ENCODE results near the gene BORCS5.

DNA sequence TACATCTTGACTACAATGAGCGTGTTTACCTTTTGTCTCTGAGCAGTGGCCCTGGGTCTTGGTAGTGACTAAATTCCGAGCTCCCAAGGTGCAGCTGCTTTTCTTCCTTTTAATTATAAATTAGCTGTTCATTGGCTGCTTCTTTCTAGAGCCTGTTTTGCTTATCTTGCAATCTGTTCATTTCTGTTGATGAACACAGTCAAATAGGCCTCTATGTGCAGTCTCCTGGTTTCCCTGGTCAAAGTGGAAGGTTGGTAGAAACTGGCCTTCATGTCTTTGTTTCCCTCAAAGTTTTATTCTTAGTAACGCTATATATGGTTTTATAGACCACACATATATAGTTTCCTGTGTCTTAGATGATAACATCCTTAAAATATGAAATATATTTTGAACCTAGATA is 111.7 kb downstream of the BORCS5 start:
- TF ChIP-seq CTCF (conservative IDR thresholded peaks at IDR 0.05; ENCODE audit: low read depth, low read length) (no peak), MXI1 (IDR thresholded peaks at IDR 0.05; ENCODE audit: borderline replicate concordance, low read depth, low read length) (no peak), CEBPB (IDR thresholded peaks at IDR 0.05; ENCODE audit: low read depth, low read length) (no peak)
- TF ChIP-seq, protein P1, sequence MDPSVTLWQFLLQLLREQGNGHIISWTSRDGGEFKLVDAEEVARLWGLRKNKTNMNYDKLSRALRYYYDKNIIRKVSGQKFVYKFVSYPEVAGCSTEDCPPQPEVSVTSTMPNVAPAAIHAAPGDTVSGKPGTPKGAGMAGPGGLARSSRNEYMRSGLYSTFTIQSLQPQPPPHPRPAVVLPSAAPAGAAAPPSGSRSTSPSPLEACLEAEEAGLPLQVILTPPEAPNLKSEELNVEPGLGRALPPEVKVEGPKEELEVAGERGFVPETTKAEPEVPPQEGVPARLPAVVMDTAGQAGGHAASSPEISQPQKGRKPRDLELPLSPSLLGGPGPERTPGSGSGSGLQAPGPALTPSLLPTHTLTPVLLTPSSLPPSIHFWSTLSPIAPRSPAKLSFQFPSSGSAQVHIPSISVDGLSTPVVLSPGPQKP (IDR thresholded peaks at IDR 0.05; ENCODE audit: borderline replicate concordance, low read depth, low read length) = no peak

Measured in IMR-90 (cell line).